Measurements from ENCODE around the gene LRMDA. TPM values are rescaled to one million over a fixed set of nuclear protein-coding genes. Genes with fewer than 3 reads are reported as not detected.

Gene LRMDA
- total RNA-seq, 1 donor from 2014 or later = 5.2 TPM

DNA sequence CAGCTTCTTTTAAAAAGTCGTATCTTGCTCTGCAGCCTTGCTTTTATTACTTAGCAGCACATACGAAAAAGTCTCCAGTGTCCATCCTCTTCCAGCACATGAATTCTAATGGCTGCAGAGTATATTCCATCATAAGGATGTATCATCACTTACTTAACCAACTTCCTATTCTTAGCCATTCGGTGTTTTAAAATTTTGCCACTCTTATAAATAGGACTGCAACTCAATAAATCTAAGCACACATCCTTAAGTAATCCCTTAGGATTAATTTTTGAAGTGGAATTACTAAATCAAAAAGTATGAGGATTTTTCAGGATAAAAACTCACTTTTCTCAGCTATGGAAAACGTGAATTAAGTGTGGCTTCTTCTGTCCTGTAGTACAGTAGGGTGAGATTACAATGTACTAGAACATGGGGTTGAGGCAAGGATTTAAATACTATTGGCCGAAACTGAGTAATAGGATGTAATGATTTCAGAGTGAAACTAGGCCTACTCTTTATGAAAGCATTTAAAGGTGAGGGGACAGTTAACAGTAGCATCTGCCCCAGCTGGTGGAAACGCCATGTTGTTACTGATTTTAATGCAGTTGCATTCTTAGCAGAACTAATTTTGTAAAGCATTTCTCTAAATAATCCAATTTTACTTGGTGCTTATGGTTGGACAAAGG is 1035.5 kb downstream of the LRMDA start:
- Mint-ChIP-seq H3K36me3 (no peaks in the 10 kb centered on the region), H3K4me3 (no peak overlapping the region), H3K27ac (no peak overlapping the region), H3K4me1 (peaks cover 14% of the 10 kb centered on the region), H3K27me3 (ENCODE audit: insufficient read depth, low read depth) (peaks cover 3% of the 10 kb centered on the region), H3K9me3 (peaks cover 2% of the 10 kb centered on the region)
- Histone ChIP-seq H3K9me3 (ENCODE audit: low read depth) (no peaks in the 10 kb centered on the region), H3K79me2 (ENCODE audit: low read depth) (no peaks in the 10 kb centered on the region), H4K20me1 (ENCODE audit: low read depth) (no peaks in the 10 kb centered on the region), H3K27me3 (no peaks in the 10 kb centered on the region), H3F3A (ENCODE audit: low read depth) (no peaks in the 10 kb centered on the region), H3K4me1 (no peaks in the 10 kb centered on the region), H3K9ac (no peak overlapping the region), H3K4me3 (no peak overlapping the region), H3K36me3 (no peaks in the 10 kb centered on the region), H3K27ac (no peak overlapping the region), H3K4me2 (no peak overlapping the region), H2AFZ (replicated peaks) (no peak overlapping the region)
- DNase-seq (ENCODE audit: low spot score) = no peak
- no peak for TF ChIP-seq EZH2 (IDR thresholded peaks at IDR 0.05)
- TF ChIP-seq, protein P1, sequence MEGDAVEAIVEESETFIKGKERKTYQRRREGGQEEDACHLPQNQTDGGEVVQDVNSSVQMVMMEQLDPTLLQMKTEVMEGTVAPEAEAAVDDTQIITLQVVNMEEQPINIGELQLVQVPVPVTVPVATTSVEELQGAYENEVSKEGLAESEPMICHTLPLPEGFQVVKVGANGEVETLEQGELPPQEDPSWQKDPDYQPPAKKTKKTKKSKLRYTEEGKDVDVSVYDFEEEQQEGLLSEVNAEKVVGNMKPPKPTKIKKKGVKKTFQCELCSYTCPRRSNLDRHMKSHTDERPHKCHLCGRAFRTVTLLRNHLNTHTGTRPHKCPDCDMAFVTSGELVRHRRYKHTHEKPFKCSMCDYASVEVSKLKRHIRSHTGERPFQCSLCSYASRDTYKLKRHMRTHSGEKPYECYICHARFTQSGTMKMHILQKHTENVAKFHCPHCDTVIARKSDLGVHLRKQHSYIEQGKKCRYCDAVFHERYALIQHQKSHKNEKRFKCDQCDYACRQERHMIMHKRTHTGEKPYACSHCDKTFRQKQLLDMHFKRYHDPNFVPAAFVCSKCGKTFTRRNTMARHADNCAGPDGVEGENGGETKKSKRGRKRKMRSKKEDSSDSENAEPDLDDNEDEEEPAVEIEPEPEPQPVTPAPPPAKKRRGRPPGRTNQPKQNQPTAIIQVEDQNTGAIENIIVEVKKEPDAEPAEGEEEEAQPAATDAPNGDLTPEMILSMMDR (IDR thresholded peaks at IDR 0.05) = no peak
- TF ChIP-seq EZH2phosphoT487 (IDR thresholded peaks at IDR 0.05) = no peak

DNA sequence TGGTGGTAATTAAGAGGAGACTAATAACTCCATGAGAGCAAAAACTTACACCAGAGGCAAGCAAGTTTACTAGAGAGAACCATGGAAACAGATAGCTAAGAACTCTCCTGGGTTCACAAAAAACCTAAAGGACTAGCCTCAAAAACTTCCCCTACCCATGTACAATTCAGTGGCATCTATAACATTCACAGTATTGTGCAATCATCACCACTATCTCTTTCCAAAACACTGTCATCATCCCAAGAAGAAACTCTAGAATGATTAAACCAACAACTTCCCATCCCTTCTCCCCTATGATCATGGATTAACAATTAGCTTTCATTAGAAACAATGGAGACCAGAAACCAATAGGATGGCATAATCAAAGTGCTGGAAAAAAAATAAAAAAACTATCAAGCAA is 1038.3 kb downstream of the LRMDA start:
- H2AFZ ChIP-seq (replicated peaks) = no peak overlapping the region
- no peak overlapping the region for H3K27ac Mint-ChIP-seq

DNA sequence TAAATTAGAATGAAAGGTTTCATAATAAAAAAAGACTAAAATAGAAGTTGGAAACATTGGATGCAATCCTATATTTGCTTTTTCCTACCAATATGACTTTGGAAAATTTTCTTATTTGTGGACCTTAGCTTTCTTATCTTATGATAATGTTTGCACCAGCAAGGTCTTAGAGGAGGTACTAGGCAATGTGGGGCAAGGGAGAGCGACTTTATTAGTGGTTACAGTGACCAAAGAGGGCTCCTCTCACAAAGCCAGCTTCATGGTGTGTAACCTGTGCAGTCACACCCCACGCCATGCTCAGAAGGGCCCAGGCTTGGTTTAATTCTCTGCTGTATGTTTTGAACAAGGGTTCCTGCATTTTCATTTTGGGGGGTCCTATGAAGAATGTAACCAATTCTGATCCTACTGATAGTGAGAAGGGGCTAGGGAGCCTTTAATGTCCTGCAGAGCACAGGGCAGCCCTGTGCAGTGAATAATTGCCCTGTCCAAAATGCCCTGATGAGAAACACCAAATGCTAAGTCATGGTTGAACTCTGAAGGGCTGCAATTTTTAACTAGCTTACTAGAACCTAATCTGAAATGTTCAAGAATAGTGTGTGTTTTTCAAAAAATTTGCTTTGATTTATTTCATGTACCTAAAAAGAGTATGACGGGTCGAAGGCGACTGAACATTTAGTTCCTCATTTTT is 1047.8 kb downstream of the LRMDA start:
- H3K36me3 ChIP-seq = no peaks in the 10 kb centered on the region
- no peaks in the 10 kb centered on the region for H3K9me3 ChIP-seq (ENCODE audit: low read depth)
- no peak overlapping the region for H2AFZ ChIP-seq (replicated peaks)
- no peak for TF ChIP-seq EZH2 (IDR thresholded peaks at IDR 0.05)
- no peak for TF ChIP-seq EZH2phosphoT487 (IDR thresholded peaks at IDR 0.05)
- TF ChIP-seq, protein P1 (IDR thresholded peaks at IDR 0.05) = no peak
- no peak overlapping the region for H3K4me3 ChIP-seq
- H3K9ac ChIP-seq = no peak overlapping the region
- no peaks in the 10 kb centered on the region for H3K79me2 ChIP-seq (ENCODE audit: low read depth)
- no peak for DNase-seq (ENCODE audit: low spot score)
- no peak overlapping the region for H3K4me2 ChIP-seq
- no peaks in the 10 kb centered on the region for H4K20me1 ChIP-seq (ENCODE audit: low read depth)
- H3K4me3 Mint-ChIP-seq = no peak overlapping the region
- H3K4me1 Mint-ChIP-seq = no peaks in the 10 kb centered on the region
- H3K27ac ChIP-seq = no peak overlapping the region
- no peak overlapping the region for H3K27ac Mint-ChIP-seq
- no peaks in the 10 kb centered on the region for H3K27me3 Mint-ChIP-seq (ENCODE audit: insufficient read depth, low read depth)
- H3K4me1 ChIP-seq = no peaks in the 10 kb centered on the region
- H3K27me3 ChIP-seq = no peaks in the 10 kb centered on the region
- no peaks in the 10 kb centered on the region for H3K36me3 Mint-ChIP-seq
- no peaks in the 10 kb centered on the region for H3F3A ChIP-seq (ENCODE audit: low read depth)
- peaks cover 7% of the 10 kb centered on the region for H3K9me3 Mint-ChIP-seq

More for the DNA sequence above, 1038.3 kb downstream of the LRMDA start:
- H3K4me2 ChIP-seq = no peak overlapping the region
- no peaks in the 10 kb centered on the region for H3K36me3 ChIP-seq
- Mint-ChIP-seq H3K9me3 (no peaks in the 10 kb centered on the region), H3K27me3 (ENCODE audit: insufficient read depth, low read depth) (no peaks in the 10 kb centered on the region), H3K4me1 (no peaks in the 10 kb centered on the region), H3K4me3 (no peak overlapping the region), H3K36me3 (no peaks in the 10 kb centered on the region)
- no peaks in the 10 kb centered on the region for H3K4me1 ChIP-seq
- H3K27ac ChIP-seq = no peak overlapping the region
- no peak overlapping the region for H3K4me3 ChIP-seq
- no peaks in the 10 kb centered on the region for H3F3A ChIP-seq (ENCODE audit: low read depth)
- no peak for TF ChIP-seq EZH2 (IDR thresholded peaks at IDR 0.05)
- TF ChIP-seq EZH2phosphoT487 (IDR thresholded peaks at IDR 0.05) = no peak
- TF ChIP-seq, protein P1 (IDR thresholded peaks at IDR 0.05) = no peak
- H3K9ac ChIP-seq = no peak overlapping the region
- no peaks in the 10 kb centered on the region for H4K20me1 ChIP-seq (ENCODE audit: low read depth)
- no peak for DNase-seq (ENCODE audit: low spot score)
- no peaks in the 10 kb centered on the region for H3K27me3 ChIP-seq
- no peaks in the 10 kb centered on the region for H3K9me3 ChIP-seq (ENCODE audit: low read depth)
- no peaks in the 10 kb centered on the region for H3K79me2 ChIP-seq (ENCODE audit: low read depth)

All from neural progenitor cell (in vitro differentiated cells).